ENCODE results near the gene HOXA10.
A peak's percentile ranks its signal among the peaks of the same experiment; 100 is the strongest.

HOXA10 gene

GRCh38 chr7:27130540-27131389 is 43.4 kb downstream of the HOXA10 start, which contains the start of gene HOXA4:
TSS of gene HOXA4 (minus strand) at chr7:27130757. CDS start at chr7:27130733, 24 bp downstream.
- DNase-seq (ENCODE audit: low read depth in 2 of 2), result peak; percentile 37 to 49

GRCh38 chr7:27129729-27130539 is 44.2 kb downstream of the HOXA10 start:
- no peak for DNase-seq (ENCODE audit: low read depth in 2 of 2)

GRCh38 chr7:27128776-27129728 is 45.1 kb downstream of the HOXA10 start:
- no peak for DNase-seq (ENCODE audit: low read depth in 2 of 2)

- DNase-seq (ENCODE audit: low read depth in 2 of 2), result no peak
Measured at GRCh38 chr7:27128034-27128433, 46.1 kb downstream of the HOXA10 start.

- no peak for DNase-seq (ENCODE audit: low read depth in 2 of 2)
Measured at GRCh38 chr7:27126596-27127327, 47.4 kb downstream of the HOXA10 start.

GRCh38 chr7:27125986-27126394 is 48.1 kb downstream of the HOXA10 start:
- DNase-seq (ENCODE audit: low read depth in 2 of 2), result no peak

- no peak for DNase-seq (ENCODE audit: low read depth in 2 of 2)
Measured at GRCh38 chr7:27124902-27125689, 49.0 kb downstream of the HOXA10 start.

- DNase-seq (ENCODE audit: low read depth in 2 of 2), result no peak
Measured at GRCh38 chr7:27124096-27124901, 49.8 kb downstream of the HOXA10 start.

GRCh38 chr7:27123477-27124053 is 50.6 kb downstream of the HOXA10 start:
- no peak for DNase-seq (ENCODE audit: low read depth in 2 of 2)

- DNase-seq (ENCODE audit: low read depth in 2 of 2), result no peak
Measured at GRCh38 chr7:27123007-27123476, 51.1 kb downstream of the HOXA10 start.

GRCh38 chr7:27122077-27122910 is 51.8 kb downstream of the HOXA10 start:
- DNase-seq (ENCODE audit: low read depth in 2 of 2), result no peak

- DNase-seq (ENCODE audit: low read depth in 2 of 2), result no peak
Measured at GRCh38 chr7:27121684-27122076, 52.4 kb downstream of the HOXA10 start.
